Fibroblast of lung (primary cell): ENCODE data around the gene IDE.

ENCODE experiments used
- CTCF ChIP-seq, 2 donors: IDR thresholded peaks in 1 of 2; conservative IDR thresholded peaks in 1 of 2; 1 replicate in 1 of 2; 2 replicates in 1 of 2; pipeline ENCODE4 v1.5.1; 2011 to 2012; ENCODE audit warnings: low read length in 2 of 2, control low read depth in 1 of 2, inconsistent platforms in 1 of 2, low read depth in 1 of 2, mild to moderate bottlenecking in 1 of 2
- EZH2 ChIP-seq: IDR thresholded peaks from 2 replicates; pipeline ENCODE4 v1.5.1; 2012; ENCODE audit warnings: low read length, control low read depth, mild to moderate bottlenecking; ENCODE audit errors: missing control alignments

GRCh38 chr10:92550924-92551323 lies 23.0 kb downstream of the IDE start:
- TF ChIP-seq EZH2 (no peak), CTCF (conservative IDR thresholded peaks at IDR 0.05 in 1 of 2, IDR thresholded peaks at IDR 0.05 in 1 of 2; ENCODE audit: low read depth in 1 of 2, low read length in 2 of 2) (no peak)
